Activated CD4-positive, alpha-beta T cell treated with anti-CD3 and anti-CD28 coated beads, Interleukin-2, amount 50 U/mL, for 24 hours (primary cell): ENCODE data around the gene SEMA5B.

ENCODE experiments used
- DNase-seq, 2 donors: peaks; one replicate each; pipeline ENCODE4 v3.0.0-alpha.2; 2020; ENCODE audit warnings: low read depth in 1 of 2, low spot score in 1 of 2

The SEMA5B gene

DNA sequence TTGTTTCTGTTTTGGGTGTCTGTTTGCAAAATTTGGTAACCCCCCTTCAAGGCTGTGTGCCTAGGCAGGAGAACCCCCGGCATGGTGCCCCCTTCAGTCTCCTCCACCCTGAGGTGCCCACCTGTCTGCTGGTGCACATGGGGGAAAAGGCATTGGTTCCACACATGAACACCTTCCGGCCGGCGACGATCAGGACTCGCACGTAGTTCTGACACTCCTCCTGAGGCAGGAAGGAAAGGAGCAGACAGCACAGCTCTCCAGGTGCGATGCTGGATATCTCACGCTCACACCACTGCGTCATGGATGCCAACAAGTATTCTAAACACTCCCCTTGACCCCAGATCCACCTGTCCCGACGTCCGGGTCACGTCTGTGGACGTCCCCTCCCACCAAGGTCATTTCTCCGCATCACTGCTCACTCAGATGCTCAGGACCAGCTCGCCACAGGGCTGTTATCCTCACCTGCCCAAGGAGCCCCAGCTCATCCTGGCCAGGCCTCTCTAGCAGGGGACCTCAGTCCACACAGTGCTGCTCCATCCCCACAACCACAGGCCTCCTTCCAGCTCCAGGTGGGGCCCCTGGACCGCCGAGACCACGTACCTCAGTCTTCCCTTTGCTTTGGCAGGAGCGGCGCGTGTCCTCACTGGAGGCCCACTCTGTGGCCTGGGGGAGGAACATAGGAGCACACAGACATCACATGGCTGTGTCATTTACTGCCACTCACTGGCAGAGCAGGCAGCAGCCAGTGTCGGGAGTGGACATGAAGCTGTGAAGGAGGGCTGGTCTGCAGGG, 99.0 kb downstream of the SEMA5B start:
- no peak for DNase-seq

DNA sequence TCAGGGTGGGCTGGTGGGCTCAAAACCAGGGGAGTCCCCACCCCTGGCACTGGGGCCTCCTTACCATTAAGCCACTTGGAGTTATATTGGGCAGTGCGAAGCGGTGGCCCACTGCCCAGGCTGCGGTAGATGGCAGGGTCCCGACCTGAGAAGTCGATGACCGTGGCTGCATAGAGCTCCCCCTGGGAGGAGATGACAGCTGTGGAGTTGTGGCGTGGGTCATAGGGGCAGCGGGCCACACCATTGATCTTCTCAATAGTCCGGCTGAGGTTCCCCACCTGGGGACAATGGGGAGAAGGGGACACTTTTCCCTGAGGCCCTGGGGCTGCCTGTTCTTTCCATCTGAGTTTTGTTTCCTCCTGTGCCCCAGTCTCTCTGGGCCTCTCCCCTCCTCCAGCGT, 99.8 kb downstream of the SEMA5B start:
- no peak for DNase-seq

DNA sequence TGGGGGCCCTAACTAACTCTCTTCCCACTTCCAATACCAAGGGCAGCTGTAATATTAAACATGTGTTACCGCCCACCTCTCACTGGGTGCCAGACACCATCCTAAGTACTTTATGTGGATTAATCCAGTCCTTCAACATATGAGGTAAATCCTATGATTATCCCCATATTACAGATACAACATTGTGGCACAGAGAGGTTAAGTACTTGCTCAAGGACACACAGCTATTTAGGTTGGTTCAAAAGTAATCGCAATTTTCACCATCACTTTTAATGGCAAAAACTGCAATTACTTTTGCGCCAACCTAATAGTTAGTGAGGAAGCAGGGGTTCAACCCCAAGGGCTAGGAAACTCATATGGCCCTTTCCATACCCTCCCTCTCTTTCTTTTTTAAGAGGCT, 100.8 kb downstream of the SEMA5B start:
- DNase-seq = no peak

DNA sequence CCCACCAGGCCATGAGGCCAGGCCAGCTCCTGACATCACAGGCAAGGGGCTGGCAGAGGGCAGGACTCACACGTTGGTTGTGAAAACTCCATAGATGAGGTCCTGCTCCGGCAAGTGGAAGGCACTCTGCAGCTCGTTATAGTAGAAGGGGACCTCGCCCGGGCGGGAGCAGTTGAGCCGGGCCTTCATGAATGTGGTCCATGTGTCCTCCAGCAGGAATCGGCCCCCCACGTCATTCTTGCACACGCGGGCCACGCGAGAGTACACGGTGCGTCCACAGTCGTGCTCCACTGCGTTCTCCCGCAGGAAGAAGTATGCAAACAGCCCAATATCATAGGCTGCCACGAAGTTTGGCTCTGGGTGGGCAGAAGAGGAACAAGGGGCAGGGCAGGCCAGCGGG, 101.2 kb downstream of the SEMA5B start:
- DNase-seq = no peak

DNA sequence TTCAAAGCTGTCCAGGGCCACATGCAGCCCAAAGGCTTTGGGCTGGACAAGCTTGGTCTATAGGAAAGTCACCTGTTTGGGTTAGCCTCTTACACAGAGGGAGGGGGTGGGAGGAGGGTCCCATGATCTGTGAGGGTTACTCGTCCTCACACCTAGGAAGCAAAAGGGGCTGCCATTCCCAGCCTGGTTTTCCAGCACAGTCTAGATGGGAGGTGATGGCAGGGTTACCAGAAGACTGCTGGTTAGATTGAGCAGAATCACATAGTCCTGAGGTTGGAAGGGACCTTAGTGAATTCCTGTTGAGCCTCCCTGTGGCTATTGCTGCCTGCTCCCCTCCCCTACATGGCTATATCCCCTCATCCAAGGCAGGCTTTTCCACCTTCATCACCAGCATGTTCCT, 101.8 kb downstream of the SEMA5B start:
- DNase-seq = no peak

DNA sequence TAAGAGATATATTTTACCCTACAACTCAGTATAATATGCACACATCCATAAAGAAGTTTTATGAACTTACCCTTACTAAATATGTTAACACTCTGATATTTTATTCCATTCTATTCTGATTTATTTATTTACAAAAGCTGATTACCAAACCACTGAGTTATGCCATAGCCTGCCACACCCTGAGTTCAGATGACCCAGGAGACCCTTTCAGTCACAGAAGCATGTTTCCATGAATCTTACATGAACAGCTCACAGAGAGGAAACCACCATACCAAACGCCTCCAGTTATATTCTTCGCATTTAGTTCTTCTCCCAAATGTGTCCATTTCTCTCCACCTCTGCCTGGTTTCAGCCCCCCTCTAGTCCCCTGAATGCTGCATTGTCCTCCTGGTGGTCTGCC, 103.5 kb downstream of the SEMA5B start:
- no peak for DNase-seq

DNA sequence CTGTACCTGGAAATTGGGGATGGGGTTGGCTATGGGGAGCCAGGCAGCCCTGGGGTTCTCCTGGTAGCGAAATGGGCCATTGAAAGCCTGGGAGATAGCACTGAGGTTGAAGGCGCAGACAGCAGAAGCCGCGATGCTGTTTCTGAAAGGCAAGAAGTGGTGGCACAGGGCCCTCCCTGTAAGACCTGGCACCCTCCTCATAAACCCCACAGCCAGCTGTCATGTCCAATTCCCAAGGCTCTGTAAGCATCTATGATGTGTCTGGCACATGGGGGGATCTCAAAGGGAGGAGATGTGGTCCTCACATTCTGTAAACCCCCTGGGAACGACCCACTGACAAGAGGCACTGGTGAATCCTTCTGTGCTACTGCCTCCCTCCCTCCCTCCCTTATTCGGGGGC, 104.0 kb downstream of the SEMA5B start:
- no peak for DNase-seq

DNA sequence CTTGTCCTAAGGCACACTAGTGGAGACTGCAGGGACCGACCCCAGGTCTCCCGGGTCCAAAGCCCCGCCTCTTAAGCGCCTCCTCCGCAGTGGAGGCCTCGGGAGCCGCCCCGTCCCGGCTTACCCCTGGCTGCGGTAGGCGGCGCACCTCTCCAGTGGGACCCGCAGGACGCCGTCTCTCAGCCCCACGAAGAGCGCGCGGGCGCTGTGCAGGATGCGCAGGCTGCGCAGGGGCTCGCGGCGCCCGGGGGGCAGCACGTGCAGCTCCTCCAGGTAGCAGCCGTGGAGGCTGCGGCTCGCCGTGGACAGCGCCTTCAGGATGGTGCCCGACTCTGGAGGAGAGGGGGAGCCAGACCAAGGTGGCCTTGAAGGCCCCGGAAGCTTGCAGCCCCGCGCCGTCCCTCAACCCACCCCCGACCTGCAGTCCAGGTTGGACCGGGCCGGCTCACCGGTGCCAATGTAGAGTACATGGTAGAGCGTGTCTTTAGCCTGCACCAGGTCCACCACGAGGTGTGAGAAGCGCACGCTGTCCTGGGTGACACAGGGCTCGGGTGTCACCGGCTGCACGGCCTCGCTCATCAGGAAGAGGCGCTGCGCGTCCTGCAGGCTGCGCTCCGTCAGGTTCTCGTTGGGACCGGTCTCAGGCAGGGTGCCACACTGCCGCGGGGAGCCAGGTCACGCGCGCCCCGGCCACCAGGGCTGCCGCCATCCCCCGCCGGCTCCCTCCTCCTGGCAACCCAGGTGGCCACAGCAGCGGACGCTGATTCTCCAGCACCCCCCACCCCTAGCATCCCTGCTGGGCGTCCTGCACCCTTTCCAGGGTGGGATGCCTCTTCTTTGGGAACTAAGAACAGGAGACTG, 105.5 kb downstream of the SEMA5B start:
- no peak for DNase-seq

DNA sequence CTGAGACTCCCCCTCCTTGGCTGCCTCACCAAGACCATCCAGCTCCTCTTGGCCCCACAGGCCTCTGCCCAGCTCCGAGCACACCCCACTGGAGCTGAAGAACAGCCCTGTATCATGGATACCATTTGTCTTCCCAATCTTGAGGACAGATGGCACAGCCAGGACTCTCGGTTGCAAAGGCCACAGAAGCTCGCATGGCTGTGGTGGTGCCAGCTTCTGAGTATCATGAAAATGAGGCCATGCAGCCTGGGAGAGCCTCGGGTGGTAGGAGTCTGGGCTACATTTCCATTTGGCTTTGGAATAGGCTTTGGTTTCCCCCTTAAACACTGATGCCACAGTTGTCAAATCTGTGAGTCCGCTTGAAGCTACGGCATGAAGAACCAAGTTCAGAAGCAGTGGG, 106.6 kb downstream of the SEMA5B start:
- no peak for DNase-seq

DNA sequence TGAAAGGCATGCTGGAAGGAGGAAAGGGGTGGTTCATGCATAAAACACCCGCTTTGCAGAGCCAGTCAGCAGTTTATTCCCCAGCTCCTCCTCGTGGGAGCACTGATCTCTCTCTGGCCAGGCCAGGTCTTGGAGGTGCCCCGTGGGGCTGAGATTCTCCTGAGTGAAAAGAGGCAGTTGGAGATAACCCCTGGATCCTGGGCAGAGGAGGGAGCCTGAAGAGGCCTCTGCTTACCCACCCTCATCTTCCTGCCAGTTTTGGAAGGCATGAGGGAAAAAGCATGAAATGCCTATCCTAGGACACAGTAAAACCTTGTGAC, 108.3 kb downstream of the SEMA5B start:
- no peak for DNase-seq

DNA sequence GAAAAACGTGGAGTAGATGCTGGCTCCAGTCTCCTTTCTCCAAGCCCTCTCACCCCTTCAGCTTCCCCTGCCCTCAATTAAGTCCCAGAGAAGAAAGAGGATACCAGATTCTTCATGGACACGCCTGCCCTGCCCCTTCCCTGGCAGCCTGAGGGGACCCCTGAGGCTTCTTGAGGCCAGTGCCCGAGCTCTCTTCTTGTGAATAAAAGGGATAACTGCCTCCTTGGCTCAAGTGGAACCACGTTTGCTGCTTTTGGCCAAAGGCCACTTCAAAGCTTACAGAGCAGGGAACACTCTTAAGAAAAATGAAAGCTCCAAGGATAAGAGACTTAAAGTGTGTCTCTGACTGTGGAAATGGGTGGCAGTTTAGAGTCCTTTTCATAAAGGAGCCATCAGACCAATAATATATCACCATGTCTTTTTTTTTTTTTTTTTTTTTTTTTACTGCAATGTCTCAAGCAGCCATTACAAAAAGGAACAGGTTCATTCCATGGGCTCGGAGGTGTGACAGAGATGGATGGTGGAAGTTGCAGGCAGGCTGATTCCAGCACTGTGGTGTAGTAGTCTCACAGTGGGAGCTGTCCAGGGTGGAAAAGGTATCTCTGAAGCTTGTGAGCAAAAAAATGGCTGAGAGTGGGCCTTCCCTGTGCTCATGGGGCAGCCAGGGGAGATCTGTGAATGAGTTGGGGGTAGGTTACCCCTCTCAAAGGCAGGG, 108.8 kb downstream of the SEMA5B start:
- no peak for DNase-seq

DNA sequence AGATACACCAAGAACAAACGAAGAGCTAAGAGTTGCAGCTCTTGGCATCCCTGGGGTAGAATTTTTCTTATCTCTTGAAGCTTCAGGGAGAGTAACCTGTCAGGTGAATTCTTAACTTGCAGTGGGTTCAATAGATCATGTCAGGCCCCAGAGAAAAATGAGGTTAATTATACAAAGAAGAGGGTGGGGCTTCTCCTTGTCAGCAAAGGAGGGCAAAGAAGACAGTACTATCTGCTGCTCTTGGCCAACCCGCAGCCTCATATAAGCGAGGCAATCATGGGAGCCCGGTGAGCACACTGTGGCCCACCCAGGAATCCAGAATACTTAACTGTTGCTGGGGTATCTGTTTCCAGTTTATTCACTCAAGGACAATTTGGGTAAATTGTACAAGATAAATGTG, 110.2 kb downstream of the SEMA5B start:
- no peak for DNase-seq

DNA sequence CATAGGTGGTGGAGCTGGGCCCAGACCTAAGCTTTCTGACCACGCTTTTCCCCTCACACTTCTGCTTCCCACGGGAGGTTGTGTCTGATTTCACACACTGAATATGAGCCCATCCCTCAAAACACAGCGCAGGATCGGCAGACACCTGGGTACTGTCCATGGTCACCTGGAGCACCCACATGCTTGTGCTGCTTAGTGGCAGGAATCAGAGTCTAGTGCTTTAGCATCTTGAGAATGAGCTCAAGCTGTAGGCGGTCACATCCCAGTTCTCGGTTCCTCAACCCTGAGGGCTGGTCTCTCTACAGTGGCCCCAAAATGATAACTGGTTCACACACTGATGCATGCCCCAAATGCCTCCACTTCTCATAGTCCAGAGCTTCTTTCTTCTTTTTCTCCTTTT, 111.0 kb downstream of the SEMA5B start:
- DNase-seq = no peak

DNA sequence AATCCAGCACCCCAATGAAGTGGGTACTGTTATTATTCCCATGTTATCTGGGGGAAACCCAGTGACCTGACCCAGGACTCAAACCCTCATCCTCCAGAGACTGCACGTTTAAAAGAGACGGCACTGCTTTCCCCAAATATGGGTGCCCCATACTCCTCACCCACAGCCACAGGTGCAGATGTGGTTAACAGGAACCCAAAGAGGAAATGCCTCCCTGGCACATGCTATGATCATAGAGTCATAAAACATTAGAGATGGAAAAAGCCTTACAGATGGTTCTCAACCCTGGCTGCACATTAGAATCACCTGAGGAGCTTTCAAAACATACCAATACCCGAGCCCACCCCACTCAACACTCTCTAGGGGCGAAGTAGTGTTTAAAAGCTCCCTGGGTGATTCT, 111.5 kb downstream of the SEMA5B start:
- no peak for DNase-seq

DNA sequence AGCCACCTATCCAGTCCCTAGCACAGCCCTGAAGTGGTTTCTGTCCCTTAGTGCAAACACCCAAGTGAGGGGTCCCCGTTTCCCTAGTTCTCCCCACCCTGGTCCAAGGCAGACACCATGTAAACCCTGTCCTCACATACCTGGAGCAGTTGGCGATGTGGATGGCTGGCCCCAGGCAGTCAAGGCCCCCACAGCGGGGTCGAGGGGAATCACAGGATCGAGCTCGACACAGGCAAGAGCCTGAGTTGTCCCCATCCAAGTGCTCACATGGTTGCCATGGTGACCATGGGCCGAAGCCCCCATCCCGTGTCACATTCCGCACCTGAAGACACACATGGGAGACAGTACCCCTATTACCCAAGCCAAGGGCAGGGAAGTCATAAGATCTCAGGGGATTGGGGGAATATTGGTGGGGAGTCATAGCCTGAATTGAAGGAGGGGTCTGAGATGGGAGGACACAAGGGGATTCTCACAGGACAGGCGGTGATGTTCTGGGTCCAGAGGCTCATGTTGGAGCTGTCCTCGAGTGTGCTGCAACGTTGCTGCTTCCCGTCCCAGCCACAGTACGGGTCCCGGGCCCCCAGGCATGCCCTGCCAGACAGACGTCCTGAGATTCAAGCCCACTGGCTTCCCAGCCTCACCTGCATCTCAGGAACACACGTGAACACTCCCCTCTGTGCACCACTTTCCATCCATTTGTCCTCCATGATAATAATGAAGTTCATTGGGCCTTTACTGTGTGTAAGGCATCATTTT, 112.1 kb downstream of the SEMA5B start:
- DNase-seq = no peak

DNA sequence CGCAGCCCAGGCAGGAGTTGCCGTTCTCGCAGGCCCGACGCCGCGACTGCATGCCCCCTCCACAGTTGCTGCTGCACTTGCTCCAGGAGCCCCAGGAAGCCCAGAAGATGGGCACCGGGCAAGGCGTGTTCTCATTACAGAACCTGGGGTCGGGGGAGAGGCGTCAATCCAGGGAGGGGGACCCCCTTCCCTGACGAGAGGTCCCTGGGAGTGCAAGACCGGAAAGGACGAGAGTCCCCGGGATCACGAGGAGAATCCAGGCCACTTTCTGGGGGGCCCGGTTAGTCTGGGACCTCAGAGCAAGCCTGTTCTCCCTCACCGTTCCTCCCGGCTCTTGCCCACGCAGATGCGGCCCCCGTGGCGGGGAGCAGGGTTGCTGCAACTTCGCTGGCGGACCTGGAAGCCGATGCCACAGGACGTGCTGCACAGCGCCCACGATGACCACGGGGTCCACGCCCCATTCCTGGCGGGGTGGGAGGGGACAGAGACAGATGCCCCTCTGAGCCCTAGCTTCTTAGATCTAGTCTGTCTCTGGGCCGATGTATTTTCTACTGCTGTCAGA, 113.9 kb downstream of the SEMA5B start:
- DNase-seq = no peak

DNA sequence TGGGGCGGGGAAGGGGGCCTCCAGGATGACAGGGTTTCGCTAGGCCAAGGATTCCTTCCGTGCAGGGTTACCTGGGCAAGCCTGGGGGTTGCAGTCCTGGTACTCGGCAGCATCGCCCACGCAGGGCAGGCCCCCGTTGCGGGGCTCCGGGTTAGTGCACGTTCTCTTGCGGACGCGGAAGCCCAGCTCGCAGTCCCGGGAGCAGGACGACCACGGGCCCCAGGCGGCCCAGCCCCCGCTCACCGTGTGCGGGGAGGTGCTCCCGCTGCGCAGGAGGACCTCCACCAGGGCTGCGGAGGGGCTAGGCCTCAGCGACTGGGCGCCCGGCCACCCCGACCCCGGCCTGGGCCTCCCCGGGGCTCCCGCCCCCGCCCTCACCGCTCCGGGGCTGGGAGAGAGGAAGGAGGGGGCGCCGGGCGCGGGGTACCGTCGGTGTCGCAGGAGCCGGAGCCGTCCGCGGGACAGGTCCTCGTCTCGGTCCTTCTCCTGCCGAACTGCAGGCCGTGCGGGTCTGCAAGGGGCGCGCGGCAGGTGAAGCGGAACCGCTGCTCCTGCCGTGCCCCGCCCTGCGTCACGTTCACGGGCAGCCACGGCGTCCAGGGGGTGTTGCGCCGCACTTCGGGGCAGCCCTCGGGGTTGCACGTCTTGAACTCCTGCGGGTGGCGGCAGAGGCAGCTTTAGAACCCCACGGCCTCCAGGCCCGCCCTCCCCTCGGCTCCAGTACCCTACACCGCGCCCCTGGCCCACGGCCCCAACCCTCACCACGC, 114.6 kb downstream of the SEMA5B start:
- no peak for DNase-seq

DNA sequence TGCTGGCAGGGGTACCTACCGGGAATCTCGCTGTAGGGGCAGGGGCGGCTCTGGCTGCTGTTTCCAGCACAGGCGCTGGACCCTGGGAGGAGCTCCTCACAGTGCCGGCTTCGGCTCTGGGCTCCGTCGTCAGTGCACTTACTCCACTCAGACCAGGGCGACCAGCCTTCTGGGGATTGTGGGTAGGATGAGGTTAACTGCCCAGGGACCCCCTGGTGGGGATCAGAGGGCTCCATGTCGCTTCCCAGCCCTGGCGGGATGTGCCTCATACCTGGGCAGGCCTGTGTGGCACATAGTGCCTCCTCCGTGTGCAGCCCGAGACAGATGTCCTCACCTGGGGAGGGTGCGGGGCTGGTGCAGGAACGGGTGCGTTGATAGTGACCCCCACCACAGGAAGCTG, 115.7 kb downstream of the SEMA5B start:
- DNase-seq = no peak

DNA sequence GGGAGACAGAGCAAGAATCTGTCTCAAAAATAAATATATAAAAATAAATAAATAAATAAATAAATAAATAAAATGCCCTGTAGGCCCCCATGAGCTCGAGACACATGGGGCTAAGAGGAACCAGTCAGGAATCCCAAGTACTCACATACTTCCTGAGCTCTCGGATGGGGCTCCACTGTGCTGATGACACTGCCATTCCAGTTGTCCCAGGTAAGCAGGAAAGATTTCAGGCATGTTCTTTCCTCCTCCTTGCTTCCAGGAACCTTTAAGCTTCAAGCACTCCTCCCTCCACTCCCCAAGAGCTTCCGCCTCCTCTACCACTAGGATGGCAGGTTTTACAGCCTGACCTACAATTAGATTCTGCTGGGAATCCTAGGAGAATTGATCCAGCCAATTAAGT, 119.3 kb downstream of the SEMA5B start:
- no peak for DNase-seq

DNA sequence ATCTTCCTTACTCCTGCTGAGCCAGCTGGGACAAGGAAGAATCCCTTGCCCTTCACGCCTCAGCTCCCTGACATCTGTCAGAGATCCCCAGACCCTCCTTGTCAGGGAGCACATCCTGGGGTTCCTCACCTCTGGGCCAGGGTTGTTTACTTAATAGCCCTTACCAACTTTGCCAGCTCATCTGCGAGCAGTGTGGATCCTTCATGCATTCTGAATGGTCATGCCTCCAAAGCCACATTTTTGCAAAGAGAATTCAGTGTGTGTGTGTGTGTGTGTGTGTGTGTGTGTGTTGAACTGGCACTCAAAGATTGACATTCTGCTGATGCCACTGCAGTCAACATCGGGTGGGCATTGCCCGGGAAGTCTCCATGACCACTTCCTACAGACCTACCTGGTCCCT, 120.1 kb downstream of the SEMA5B start:
- no peak for DNase-seq
